HG03575 (cell line): ENCODE data around the gene SLC2A13.
"Not testable (repeated sequence)": the region's sequence is repeated elsewhere in the genome, so short reads cannot be mapped to it uniquely, and the experiment has no call there.

ENCODE experiments used
- ATAC-seq: cut with Tn5 transposase; IDR thresholded peaks from one replicate; pipeline ENCODE4 v1.9.1; 2021; ENCODE audit not compliant: unreplicated experiment, insufficient number of reproducible peaks, low FRiP score; ENCODE audit errors: extremely low read depth

The SLC2A13 gene

GRCh38 chr12:39803151-39803550 lies 302.7 kb downstream of the SLC2A13 start:
- no peak for ATAC-seq

GRCh38 chr12:39798977-39799376 lies 306.9 kb downstream of the SLC2A13 start:
- no peak for ATAC-seq

- no peak for ATAC-seq
Measured at GRCh38 chr12:39798429-39798828, 307.5 kb downstream of the SLC2A13 start.

GRCh38 chr12:39795481-39795880 lies 310.4 kb downstream of the SLC2A13 start:
- ATAC-seq, result no peak

- ATAC-seq, result no peak
Measured at GRCh38 chr12:39792938-39793337, 312.9 kb downstream of the SLC2A13 start.

GRCh38 chr12:39788239-39788638 lies 317.6 kb downstream of the SLC2A13 start:
- ATAC-seq, result no peak

GRCh38 chr12:39785814-39786213 lies 320.1 kb downstream of the SLC2A13 start:
- ATAC-seq, result not testable (repeated sequence)

- ATAC-seq, result no peak
Measured at GRCh38 chr12:39782026-39782545, 323.8 kb downstream of the SLC2A13 start.

- ATAC-seq, result no peak
Measured at GRCh38 chr12:39780913-39781446, 324.9 kb downstream of the SLC2A13 start.

GRCh38 chr12:39780411-39780912 lies 325.4 kb downstream of the SLC2A13 start:
- no peak for ATAC-seq

- ATAC-seq, result no peak
Measured at GRCh38 chr12:39779768-39780340, 326.0 kb downstream of the SLC2A13 start.

GRCh38 chr12:39777465-39777864 lies 328.4 kb downstream of the SLC2A13 start:
- no peak for ATAC-seq

- ATAC-seq, result no peak
Measured at GRCh38 chr12:39773266-39773665, 332.6 kb downstream of the SLC2A13 start.

GRCh38 chr12:39772821-39773259 lies 333.0 kb downstream of the SLC2A13 start:
- no peak for ATAC-seq

GRCh38 chr12:39771456-39771855 lies 334.4 kb downstream of the SLC2A13 start:
- ATAC-seq, result no peak

GRCh38 chr12:39764944-39765560 lies 340.8 kb downstream of the SLC2A13 start:
- ATAC-seq, result no peak

GRCh38 chr12:39763890-39764169 lies 342.1 kb downstream of the SLC2A13 start:
- ATAC-seq, result no peak

- ATAC-seq, result no peak
Measured at GRCh38 chr12:39763071-39763889, 342.6 kb downstream of the SLC2A13 start.

GRCh38 chr12:39755478-39755877 lies 350.4 kb downstream of the SLC2A13 start:
- no peak for ATAC-seq
